Fibroblast of lung (primary cell): ENCODE results near the gene IFNA4. TPM values are rescaled to one million over a fixed set of nuclear protein-coding genes. Genes with fewer than 3 reads are reported as not detected.
"Not testable (repeated sequence)": the region's sequence is repeated elsewhere in the genome, so short reads cannot be mapped to it uniquely, and the experiment has no call there.

Experiments used
- DNase-seq, 2 donors: peaks; one replicate each; pipeline versions ENCODE4 v3.0.0 to v3.0.0-alpha.2; 2010; ENCODE audit warnings: low read depth in 2 of 2
- H2AFZ ChIP-seq: 2 replicates; pipeline ENCODE4 v1.5.1; 2012; ENCODE audit warnings: low read length, control low read depth, inconsistent platforms
- H3K27ac ChIP-seq: 2 replicates; pipeline ENCODE4 v1.5.1; 2011; ENCODE audit warnings: low read length, control low read depth; ENCODE audit not compliant: insufficient read depth
- H3K27me3 ChIP-seq: 2 replicates; pipeline ENCODE4 v1.5.1; 2011; ENCODE audit warnings: mild to moderate bottlenecking, low read length; ENCODE audit not compliant: control insufficient read depth, insufficient read depth
- H3K36me3 ChIP-seq: 2 replicates; pipeline ENCODE4 v1.5.1; 2011; ENCODE audit warnings: low read length; ENCODE audit not compliant: control insufficient read depth, insufficient read depth
- H3K4me1 ChIP-seq: 2 replicates; pipeline ENCODE4 v1.5.1; 2011; ENCODE audit warnings: low read length; ENCODE audit not compliant: control insufficient read depth, insufficient read depth; ENCODE audit errors: extremely low read depth
- H3K4me2 ChIP-seq: 2 replicates; pipeline ENCODE4 v1.5.1; 2011; ENCODE audit warnings: low read length, control low read depth; ENCODE audit not compliant: insufficient read depth; ENCODE audit errors: extremely low read depth
- H3K4me3 ChIP-seq, 4 experiments: fragments of 200-600 bp in 1 of 4; sonication (generic) in 1 of 4; replicated peaks in 1 of 4; 2 replicates each; pipeline ENCODE4 v1.5.1; 2011 to 2016; ENCODE audit warnings: low read length in 4 of 4, low read depth in 3 of 4, mild to moderate bottlenecking in 3 of 4, control low read depth in 2 of 4, inconsistent platforms in 1 of 4, mixed read lengths in 1 of 4; ENCODE audit not compliant: insufficient read depth in 1 of 4; ENCODE audit errors: control extremely low read depth in 1 of 4
- H3K79me2 ChIP-seq: 2 replicates; pipeline ENCODE4 v1.5.1; 2012; ENCODE audit warnings: mild to moderate bottlenecking, low read length, inconsistent platforms; ENCODE audit not compliant: control insufficient read depth, insufficient read depth
- H3K9ac ChIP-seq: 2 replicates; pipeline ENCODE4 v1.5.1; 2011; ENCODE audit warnings: mild to moderate bottlenecking, low read length, control low read depth; ENCODE audit not compliant: insufficient read depth
- H3K9me3 ChIP-seq: 2 replicates; pipeline ENCODE4 v1.5.1; 2012; ENCODE audit warnings: low read depth, low read length; ENCODE audit not compliant: control insufficient read depth, insufficient read depth
- H4K20me1 ChIP-seq: 2 replicates; pipeline ENCODE4 v1.5.1; 2011; ENCODE audit warnings: low read length; ENCODE audit not compliant: control insufficient read depth, insufficient read depth; ENCODE audit errors: extremely low read depth
- EZH2 ChIP-seq: IDR thresholded peaks from 2 replicates; pipeline ENCODE4 v1.5.1; 2012; ENCODE audit warnings: low read length, control low read depth, mild to moderate bottlenecking; ENCODE audit errors: missing control alignments
- polyA minus RNA-seq: library from RNA; depleted of rRNA, polyadenylated mRNA; stranded (reverse); fragments of >200 nt; gene quantifications from 2 replicates; pipeline ENCODE4 v1.2.3, GENCODE V29; 2011; ENCODE audit warnings: low replicate concordance
- polyA plus RNA-seq, 2 donors: library from polyadenylated mRNA; depleted of rRNA in 1 of 2; stranded (reverse) in 1 of 2; unstranded in 1 of 2; fragments of >200 nt; gene quantifications; 2 replicates each; pipeline ENCODE4 v1.2.1, GENCODE V29; 2011 to 2012; ENCODE audit warnings: missing spikeins in 1 of 2
- total RNA-seq: library from RNA; depleted of rRNA; stranded (reverse); fragments of >200 nt; gene quantifications from 2 replicates; pipeline ENCODE4 v1.2.1, GENCODE V29; 2014
- TF ChIP-seq, protein P1 (sequence below), 2 donors: IDR thresholded peaks in 1 of 2; conservative IDR thresholded peaks in 1 of 2; 1 replicate in 1 of 2; 2 replicates in 1 of 2; pipeline ENCODE4 v1.5.1; 2011 to 2012; ENCODE audit warnings: low read length in 2 of 2, control low read depth in 1 of 2, inconsistent platforms in 1 of 2, low read depth in 1 of 2, mild to moderate bottlenecking in 1 of 2

Gene IFNA4
- not detected in 2 replicates for total RNA-seq
- not detected in 2 replicates for polyA plus RNA-seq
- not detected in 2 replicates for polyA plus RNA-seq (2012)
- polyA minus RNA-seq = not detected in 2 replicates

DNA sequence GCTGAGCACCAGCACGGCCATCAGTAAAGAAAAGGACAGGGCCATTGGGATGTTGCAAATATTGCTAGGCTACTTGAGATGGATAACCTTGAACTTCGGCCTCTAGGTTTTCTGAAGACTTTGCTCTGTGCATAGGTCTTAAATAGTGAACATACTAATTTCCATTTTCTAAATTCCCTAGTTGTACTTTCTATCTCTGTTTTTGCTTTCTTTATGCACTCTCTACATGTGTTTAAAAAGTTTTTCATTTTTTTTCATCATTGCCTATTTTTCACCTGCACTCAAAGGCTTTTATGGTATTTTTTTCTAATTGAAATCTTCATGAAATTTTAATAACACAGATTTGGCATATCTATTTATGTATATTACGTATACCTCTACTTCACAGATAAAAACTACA is at the start of gene IFNA4:
IFNA4 (minus strand) TSS at position 101 of the 400 bp plus-strand sequence; CDS start at position 45, 56 bp downstream.
- not testable (repeated sequence) for H3K4me1 ChIP-seq, H3K27ac ChIP-seq, H3K9ac ChIP-seq, H3K27me3 ChIP-seq, H2AFZ ChIP-seq, H3K4me2 ChIP-seq, H3K4me3 ChIP-seq, DNase-seq, H4K20me1 ChIP-seq, H3K9me3 ChIP-seq, H3K36me3 ChIP-seq, H3K79me2 ChIP-seq

DNA sequence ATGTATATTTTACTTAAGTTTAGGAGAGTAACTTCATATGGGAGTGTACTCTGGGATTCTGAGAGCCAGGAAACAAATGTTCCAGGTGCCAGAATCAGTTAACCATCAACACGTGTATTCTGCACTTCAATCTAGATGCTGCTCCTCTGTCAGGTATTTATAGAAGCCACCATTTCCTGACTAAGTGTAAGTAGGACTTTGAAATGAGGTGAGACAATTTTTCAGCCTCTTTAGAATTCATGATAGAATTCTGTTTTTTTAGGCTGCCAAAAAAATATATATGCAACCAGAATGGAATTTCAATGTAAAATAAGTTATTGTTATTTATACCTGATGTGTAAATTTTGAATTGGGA is 49.0 kb upstream of the IFNA4 start:
- not testable (repeated sequence) for H3K9me3 ChIP-seq, DNase-seq, H2AFZ ChIP-seq, H3K9ac ChIP-seq, H3K4me3 ChIP-seq, H3K79me2 ChIP-seq, H3K27ac ChIP-seq, H3K27me3 ChIP-seq, H3K4me2 ChIP-seq, H3K4me1 ChIP-seq, H4K20me1 ChIP-seq, H3K36me3 ChIP-seq

- not testable (repeated sequence) for H3K27me3 ChIP-seq, H3K36me3 ChIP-seq, H3K9me3 ChIP-seq, H3K9ac ChIP-seq, H3K4me1 ChIP-seq, H3K79me2 ChIP-seq, H2AFZ ChIP-seq, H3K4me3 ChIP-seq, H3K4me2 ChIP-seq, H4K20me1 ChIP-seq, H3K27ac ChIP-seq
- TF ChIP-seq, protein P1, sequence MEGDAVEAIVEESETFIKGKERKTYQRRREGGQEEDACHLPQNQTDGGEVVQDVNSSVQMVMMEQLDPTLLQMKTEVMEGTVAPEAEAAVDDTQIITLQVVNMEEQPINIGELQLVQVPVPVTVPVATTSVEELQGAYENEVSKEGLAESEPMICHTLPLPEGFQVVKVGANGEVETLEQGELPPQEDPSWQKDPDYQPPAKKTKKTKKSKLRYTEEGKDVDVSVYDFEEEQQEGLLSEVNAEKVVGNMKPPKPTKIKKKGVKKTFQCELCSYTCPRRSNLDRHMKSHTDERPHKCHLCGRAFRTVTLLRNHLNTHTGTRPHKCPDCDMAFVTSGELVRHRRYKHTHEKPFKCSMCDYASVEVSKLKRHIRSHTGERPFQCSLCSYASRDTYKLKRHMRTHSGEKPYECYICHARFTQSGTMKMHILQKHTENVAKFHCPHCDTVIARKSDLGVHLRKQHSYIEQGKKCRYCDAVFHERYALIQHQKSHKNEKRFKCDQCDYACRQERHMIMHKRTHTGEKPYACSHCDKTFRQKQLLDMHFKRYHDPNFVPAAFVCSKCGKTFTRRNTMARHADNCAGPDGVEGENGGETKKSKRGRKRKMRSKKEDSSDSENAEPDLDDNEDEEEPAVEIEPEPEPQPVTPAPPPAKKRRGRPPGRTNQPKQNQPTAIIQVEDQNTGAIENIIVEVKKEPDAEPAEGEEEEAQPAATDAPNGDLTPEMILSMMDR (conservative IDR thresholded peaks at IDR 0.05 in 1 of 2, IDR thresholded peaks at IDR 0.05 in 1 of 2; ENCODE audit: low read depth in 1 of 2, low read length in 2 of 2) = peak; percentile 42 to 67
- DNase-seq = peak; percentile 34 to 59
These were observed 48.3 kb upstream of the IFNA4 start for GRCh38 chr9:21235468-21236359.

DNA sequence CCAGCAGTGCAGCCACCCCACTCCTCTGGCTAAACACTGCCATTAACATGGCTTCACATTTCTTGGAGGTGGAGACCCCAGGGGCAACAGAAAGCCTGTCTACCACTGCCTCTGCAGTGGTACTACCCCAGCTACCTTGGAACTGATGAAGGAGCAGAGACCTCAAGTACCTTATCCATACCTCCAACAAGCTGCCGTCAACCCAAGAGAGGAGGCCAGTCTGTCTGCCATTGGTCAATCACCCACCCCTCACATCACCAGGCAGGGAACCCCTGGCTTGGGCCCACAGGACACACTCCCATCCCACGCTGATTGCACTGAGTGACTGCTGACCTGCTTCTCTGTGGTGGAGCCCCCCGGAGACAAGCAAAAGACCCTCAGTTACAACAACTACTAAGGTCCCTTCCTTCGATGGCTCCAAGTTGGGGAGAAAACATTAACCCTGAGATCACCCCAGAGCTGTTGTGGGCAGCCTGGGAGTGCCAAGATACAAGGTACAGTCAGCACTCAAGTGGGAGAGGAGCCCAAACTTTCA is 46.8 kb upstream of the IFNA4 start:
- Histone ChIP-seq H4K20me1 (no peaks in the 10 kb centered on the region), H3K79me2 (no peaks in the 10 kb centered on the region), H3K9me3 (no peaks in the 10 kb centered on the region), H3K36me3 (no peaks in the 10 kb centered on the region), H3K4me3 (no peak overlapping the region), H3K4me2 (no peak overlapping the region), H3K27ac (no peak overlapping the region), H2AFZ (no peak overlapping the region), H3K9ac (no peak overlapping the region), H3K27me3 (no peaks in the 10 kb centered on the region), H3K4me1 (no peaks in the 10 kb centered on the region)
- DNase-seq = no peak
- TF ChIP-seq EZH2 = no peak
- TF ChIP-seq, protein P1 (conservative IDR thresholded peaks at IDR 0.05 in 1 of 2, IDR thresholded peaks at IDR 0.05 in 1 of 2; ENCODE audit: low read depth in 1 of 2, low read length in 2 of 2) = no peak
